Thyroid gland (tissue), 4 donors: ENCODE measurements around the gene LRRC4C. TPM values are rescaled to one million over a fixed set of nuclear protein-coding genes. Genes with fewer than 3 reads are reported as not detected.

ENCODE experiments used
- DNase-seq, 2 donors: peaks; one replicate each; pipeline ENCODE4 v3.0.0-alpha.2; 2019
- H3K27ac ChIP-seq, 3 donors: fragments of 200-600 bp; sonication (generic); 1 replicate in 2 of 3; 2 replicates in 1 of 3; pipeline ENCODE4 v1.5.1; 2016 to 2019; ENCODE audit warnings: mild to moderate bottlenecking in 1 of 3, moderate library complexity in 1 of 3
- H3K27me3 ChIP-seq: fragments of 200-600 bp; sonication (generic); one replicate; pipeline ENCODE4 v1.5.1; 2019
- H3K36me3 ChIP-seq, 2 donors: fragments of 200-600 bp; sonication (generic); one replicate each; pipeline ENCODE4 v1.5.1; 2016 to 2019
- H3K4me1 ChIP-seq, 2 donors: fragments of 200-600 bp; sonication (generic); one replicate each; pipeline ENCODE4 v1.5.1; 2017 to 2019
- H3K4me3 ChIP-seq, 3 donors: fragments of 200-600 bp; sonication (generic); replicated peaks in 1 of 3; 1 replicate in 2 of 3; 2 replicates in 1 of 3; pipeline ENCODE4 v1.5.1; 2016; ENCODE audit warnings: mild to moderate bottlenecking in 1 of 3
- H3K9me3 ChIP-seq: fragments of 200-600 bp; sonication (generic); one replicate; pipeline ENCODE4 v1.5.1; 2017
- POLR2A ChIP-seq, 2 donors: fragments of 450-650 bp; IDR thresholded peaks; one replicate each; pipeline ENCODE4 v1.6.1; 2017; ENCODE audit warnings: antibody characterized with exemption in 2 of 2, mild to moderate bottlenecking in 2 of 2, moderate library complexity in 1 of 2
- WGBS, 2 donors: methylation state at CpG; one replicate each; pipeline ENCODE4 v1.1.5; 2017; 5-methylcytosine and 5-hydroxymethylcytosine counted together
- intact Hi-C: fragments of 100-400 bp; cut with DNase I; formaldehyde crosslinking; loops from one replicate; pipeline ENCODE4 v1.15.1; 2023
- total RNA-seq, 4 donors: library from RNA; depleted of rRNA; stranded (reverse); fragments of >200 nt; gene quantifications; one replicate each; pipeline ENCODE4 v1.2.3, GENCODE V29; 2016
- TF ChIP-seq, protein P1 (sequence below), 6 experiments: fragments of 200-600 bp in 3 of 6; fragments of 450-650 bp in 3 of 6; sonication (generic) in 3 of 6; IDR thresholded peaks; one replicate each; pipeline ENCODE4 v1.5.1; 2016 to 2019; ENCODE audit warnings: antibody characterized with exemption in 6 of 6, mild to moderate bottlenecking in 2 of 6, inconsistent platforms in 1 of 6, moderate library complexity in 1 of 6

The LRRC4C gene
- total RNA-seq, 4 donors from 2014 or later: 4.6 to 13.9 (median 7.8) TPM

- no peak for TF ChIP-seq POLR2A (IDR thresholded peaks at IDR 0.05)
- TF ChIP-seq, protein P1, sequence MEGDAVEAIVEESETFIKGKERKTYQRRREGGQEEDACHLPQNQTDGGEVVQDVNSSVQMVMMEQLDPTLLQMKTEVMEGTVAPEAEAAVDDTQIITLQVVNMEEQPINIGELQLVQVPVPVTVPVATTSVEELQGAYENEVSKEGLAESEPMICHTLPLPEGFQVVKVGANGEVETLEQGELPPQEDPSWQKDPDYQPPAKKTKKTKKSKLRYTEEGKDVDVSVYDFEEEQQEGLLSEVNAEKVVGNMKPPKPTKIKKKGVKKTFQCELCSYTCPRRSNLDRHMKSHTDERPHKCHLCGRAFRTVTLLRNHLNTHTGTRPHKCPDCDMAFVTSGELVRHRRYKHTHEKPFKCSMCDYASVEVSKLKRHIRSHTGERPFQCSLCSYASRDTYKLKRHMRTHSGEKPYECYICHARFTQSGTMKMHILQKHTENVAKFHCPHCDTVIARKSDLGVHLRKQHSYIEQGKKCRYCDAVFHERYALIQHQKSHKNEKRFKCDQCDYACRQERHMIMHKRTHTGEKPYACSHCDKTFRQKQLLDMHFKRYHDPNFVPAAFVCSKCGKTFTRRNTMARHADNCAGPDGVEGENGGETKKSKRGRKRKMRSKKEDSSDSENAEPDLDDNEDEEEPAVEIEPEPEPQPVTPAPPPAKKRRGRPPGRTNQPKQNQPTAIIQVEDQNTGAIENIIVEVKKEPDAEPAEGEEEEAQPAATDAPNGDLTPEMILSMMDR (IDR thresholded peaks at IDR 0.05): no peak
- Histone ChIP-seq H3K4me3 (no peak overlapping the region), H3K9me3 (no peaks in the 10 kb centered on the region), H3K27me3 (no peaks in the 10 kb centered on the region), H3K4me1 (no peaks in the 10 kb centered on the region), H3K36me3 (no peaks in the 10 kb centered on the region), H3K27ac (no peak overlapping the region)
- WGBS, 2 donors: 58 to 72% methylated on average over 5 of the region's 5 CpGs
- intact Hi-C loops: no loop called here
- DNase-seq: no peak
These were observed 192.0 kb downstream of the LRRC4C start for GRCh38 chr11:41267451-41267850.

DNA sequence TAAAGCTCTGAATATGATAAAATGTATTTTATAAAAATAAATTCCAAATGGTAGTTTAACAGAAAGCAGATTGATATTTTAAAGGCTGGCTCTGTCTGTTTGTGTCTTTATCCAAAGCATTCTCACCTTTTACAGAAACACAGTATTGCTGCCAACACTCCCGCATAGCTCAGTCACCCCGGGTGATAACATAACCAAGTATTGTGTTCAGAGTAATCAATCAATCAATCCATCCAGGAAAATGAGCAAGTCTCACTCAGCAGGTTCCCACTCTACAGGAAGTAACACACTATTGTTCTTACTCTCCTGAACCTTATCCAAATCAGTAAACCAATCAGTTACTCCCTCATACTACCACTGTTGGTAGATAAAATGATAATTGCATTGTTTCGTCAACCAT lies 203.4 kb downstream of the LRRC4C start:
- H3K9me3 ChIP-seq: no peaks in the 10 kb centered on the region
- TF ChIP-seq POLR2A (IDR thresholded peaks at IDR 0.05): no peak
- TF ChIP-seq, protein P1 (IDR thresholded peaks at IDR 0.05): no peak
- H3K27ac ChIP-seq: no peak overlapping the region
- no peaks in the 10 kb centered on the region for H3K36me3 ChIP-seq
- 76 to 77% methylated on average over 3 of the region's 3 CpGs for WGBS, 2 donors
- H3K27me3 ChIP-seq: no peaks in the 10 kb centered on the region
- H3K4me1 ChIP-seq: no peaks in the 10 kb centered on the region
- H3K4me3 ChIP-seq: no peak overlapping the region
- DNase-seq: no peak
- intact Hi-C loops: no loop called here

- 33 to 43% methylated on average over 2 of the region's 2 CpGs for WGBS, 2 donors
- H3K27ac ChIP-seq: no peak overlapping the region
These were observed 204.5 kb downstream of the LRRC4C start for GRCh38 chr11:41254966-41255365.

DNA sequence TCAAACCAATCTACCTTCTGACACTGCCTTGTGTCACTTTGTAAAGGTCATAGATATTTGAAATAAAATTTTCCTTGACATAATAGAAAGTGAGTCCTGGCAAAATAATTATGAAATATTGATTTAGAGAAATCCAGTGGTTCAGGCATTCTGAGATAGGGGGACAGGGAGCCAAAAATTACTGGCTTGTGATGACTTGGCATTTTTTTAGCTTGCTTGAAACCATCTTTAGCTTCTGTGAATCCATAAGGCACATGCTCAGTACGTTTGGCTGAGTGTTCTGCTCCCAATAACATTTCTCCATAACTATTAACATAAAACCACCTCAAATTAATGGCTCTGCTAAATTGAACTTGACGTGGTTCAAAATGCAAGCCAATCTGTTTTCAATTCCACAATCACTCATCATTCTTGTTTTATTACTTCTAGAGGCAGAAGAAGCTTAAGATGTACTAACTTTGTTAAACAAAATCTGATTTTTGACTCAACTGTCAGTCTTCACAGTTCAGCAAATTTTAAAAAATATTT lies 209.0 kb downstream of the LRRC4C start:
- TF ChIP-seq POLR2A (IDR thresholded peaks at IDR 0.05): no peak
- TF ChIP-seq, protein P1 (IDR thresholded peaks at IDR 0.05): no peak
- Histone ChIP-seq H3K9me3 (no peaks in the 10 kb centered on the region), H3K27me3 (no peaks in the 10 kb centered on the region), H3K4me1 (no peaks in the 10 kb centered on the region), H3K27ac (no peak overlapping the region), H3K4me3 (no peak overlapping the region), H3K36me3 (no peaks in the 10 kb centered on the region)
- intact Hi-C loops: no loop called here
- 71 to 74% methylated on average over 2 of the region's 2 CpGs for WGBS, 2 donors
- DNase-seq: no peak

More at GRCh38 chr11:41254966-41255365, 204.5 kb downstream of the LRRC4C start:
- no peaks in the 10 kb centered on the region for H3K36me3 ChIP-seq
- no peaks in the 10 kb centered on the region for H3K4me1 ChIP-seq
- no peak for DNase-seq
- no peaks in the 10 kb centered on the region for H3K27me3 ChIP-seq
- intact Hi-C loops: no loop called here
- no peak overlapping the region for H3K4me3 ChIP-seq
- no peaks in the 10 kb centered on the region for H3K9me3 ChIP-seq
- TF ChIP-seq, protein P1 (IDR thresholded peaks at IDR 0.05): no peak
- TF ChIP-seq POLR2A (IDR thresholded peaks at IDR 0.05): no peak

- intact Hi-C loops: no loop called here
- Histone ChIP-seq H3K36me3 (no peaks in the 10 kb centered on the region), H3K27ac (no peak overlapping the region), H3K4me1 (no peaks in the 10 kb centered on the region), H3K27me3 (no peaks in the 10 kb centered on the region), H3K9me3 (no peaks in the 10 kb centered on the region), H3K4me3 (no peak overlapping the region)
- WGBS, 2 donors: 82% methylated on average over 5 of the region's 5 CpGs
- DNase-seq: no peak
- TF ChIP-seq POLR2A (IDR thresholded peaks at IDR 0.05): no peak
- TF ChIP-seq, protein P1 (IDR thresholded peaks at IDR 0.05): no peak
These were observed 211.8 kb downstream of the LRRC4C start for GRCh38 chr11:41247621-41248020.
